ENCODE results near the gene ACTN3.

DNA sequence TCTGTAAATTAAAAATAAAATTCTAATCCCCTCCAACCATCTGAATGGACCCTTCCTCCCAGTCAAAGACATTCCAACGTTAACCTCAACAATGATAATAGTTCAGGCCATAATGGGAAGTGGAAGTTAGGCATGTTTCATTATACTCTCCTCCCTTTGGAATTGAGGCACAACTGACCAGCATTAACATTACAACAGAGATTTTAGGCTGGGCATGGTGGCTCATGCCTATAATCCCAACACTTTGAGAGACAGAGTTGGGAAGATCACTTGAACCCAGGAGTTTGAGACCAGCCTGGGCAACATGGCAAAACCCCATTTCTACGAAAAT is 24.1 kb downstream of the ACTN3 start:
- TF ChIP-seq, protein P1, sequence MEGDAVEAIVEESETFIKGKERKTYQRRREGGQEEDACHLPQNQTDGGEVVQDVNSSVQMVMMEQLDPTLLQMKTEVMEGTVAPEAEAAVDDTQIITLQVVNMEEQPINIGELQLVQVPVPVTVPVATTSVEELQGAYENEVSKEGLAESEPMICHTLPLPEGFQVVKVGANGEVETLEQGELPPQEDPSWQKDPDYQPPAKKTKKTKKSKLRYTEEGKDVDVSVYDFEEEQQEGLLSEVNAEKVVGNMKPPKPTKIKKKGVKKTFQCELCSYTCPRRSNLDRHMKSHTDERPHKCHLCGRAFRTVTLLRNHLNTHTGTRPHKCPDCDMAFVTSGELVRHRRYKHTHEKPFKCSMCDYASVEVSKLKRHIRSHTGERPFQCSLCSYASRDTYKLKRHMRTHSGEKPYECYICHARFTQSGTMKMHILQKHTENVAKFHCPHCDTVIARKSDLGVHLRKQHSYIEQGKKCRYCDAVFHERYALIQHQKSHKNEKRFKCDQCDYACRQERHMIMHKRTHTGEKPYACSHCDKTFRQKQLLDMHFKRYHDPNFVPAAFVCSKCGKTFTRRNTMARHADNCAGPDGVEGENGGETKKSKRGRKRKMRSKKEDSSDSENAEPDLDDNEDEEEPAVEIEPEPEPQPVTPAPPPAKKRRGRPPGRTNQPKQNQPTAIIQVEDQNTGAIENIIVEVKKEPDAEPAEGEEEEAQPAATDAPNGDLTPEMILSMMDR (IDR thresholded peaks at IDR 0.05) = no peak
- TF ChIP-seq POLR2A (IDR thresholded peaks at IDR 0.05) = no peak
